ENCODE results near the gene RBFOX2. TPM values are rescaled to one million over a fixed set of nuclear protein-coding genes. Genes with fewer than 3 reads are reported as not detected.

The RBFOX2 gene
- total RNA-seq, 2 experiments from 2014 or later, result 1.9 to 2.4 TPM

- DNase-seq (no peak), ATAC-seq (ENCODE audit: poor library complexity) (no peak)
- POLR2A ChIA-PET, result no interaction called here
- Histone ChIP-seq H3K27ac (ENCODE audit: low read depth in 1 of 2, low read length in 2 of 2) (no peak overlapping the region), H3K27me3 (ENCODE audit: control insufficient read depth in 1 of 2, insufficient read depth in 2 of 2, low read length in 2 of 2) (no peaks in the 10 kb centered on the region), H3K36me3 (ENCODE audit: insufficient read depth, low read length) (no peaks in the 10 kb centered on the region), H3K9me3 (ENCODE audit: control insufficient read depth in 1 of 2, insufficient read depth in 1 of 2, low read length in 2 of 2) (no peaks in the 10 kb centered on the region), H3K4me1 (ENCODE audit: insufficient read depth, low read length) (no peaks in the 10 kb centered on the region), H3K4me3 (ENCODE audit: low read length) (no peak overlapping the region)
- H3K4me3 Mint-ChIP-seq, result no peak overlapping the region
- no peak for TF ChIP-seq CTCF (IDR thresholded peaks at IDR 0.05)
- peaks cover 5% of the 10 kb centered on the region for H3K27me3 Mint-ChIP-seq
- no peaks in the 10 kb centered on the region for H3K36me3 Mint-ChIP-seq (ENCODE audit: low read depth)
- no peaks in the 10 kb centered on the region for H3K9me3 Mint-ChIP-seq
- no peak overlapping the region for H3K27ac Mint-ChIP-seq
- CTCF ChIA-PET, result no interaction called here
- intact Hi-C loops (cut with DNase I, micrococcal nuclease), result no loop called here
- H3K4me1 Mint-ChIP-seq (ENCODE audit: low read depth), result no peaks in the 10 kb centered on the region
Measured at GRCh38 chr22:35973388-35973787, 55.2 kb downstream of the RBFOX2 start.

- Histone ChIP-seq H3K4me3 (ENCODE audit: low read length) (no peak overlapping the region), H3K27ac (ENCODE audit: low read depth in 1 of 2, low read length in 2 of 2) (no peak overlapping the region), H3K4me1 (ENCODE audit: insufficient read depth, low read length) (no peaks in the 10 kb centered on the region), H3K9me3 (ENCODE audit: control insufficient read depth in 1 of 2, insufficient read depth in 1 of 2, low read length in 2 of 2) (no peaks in the 10 kb centered on the region), H3K27me3 (ENCODE audit: control insufficient read depth in 1 of 2, insufficient read depth in 2 of 2, low read length in 2 of 2) (no peaks in the 10 kb centered on the region), H3K36me3 (ENCODE audit: insufficient read depth, low read length) (no peaks in the 10 kb centered on the region)
- ChIA-PET POLR2A (no interaction called here), CTCF (no interaction called here)
- H3K4me3 Mint-ChIP-seq, result no peak overlapping the region
- no peak overlapping the region for H3K27ac Mint-ChIP-seq
- peaks cover 6% of the 10 kb centered on the region for H3K27me3 Mint-ChIP-seq
- TF ChIP-seq CTCF (IDR thresholded peaks at IDR 0.05), result no peak
- H3K4me1 Mint-ChIP-seq (ENCODE audit: low read depth), result no peaks in the 10 kb centered on the region
- H3K36me3 Mint-ChIP-seq (ENCODE audit: low read depth), result no peaks in the 10 kb centered on the region
- DNase-seq, result no peak
- no peaks in the 10 kb centered on the region for H3K9me3 Mint-ChIP-seq
- intact Hi-C loops (cut with DNase I, micrococcal nuclease), result no loop called here
- no peak for ATAC-seq (ENCODE audit: poor library complexity)
Measured at GRCh38 chr22:35972559-35972958, 56.1 kb downstream of the RBFOX2 start.

GRCh38 chr22:35971456-35972119, 57.0 kb downstream of the RBFOX2 start:
- no peak for TF ChIP-seq CTCF (IDR thresholded peaks at IDR 0.05)
- ATAC-seq (ENCODE audit: poor library complexity) (no peak), DNase-seq (no peak)
- peaks cover 7% of the 10 kb centered on the region for H3K27me3 Mint-ChIP-seq
- H3K36me3 Mint-ChIP-seq (ENCODE audit: low read depth), result no peaks in the 10 kb centered on the region
- no peak overlapping the region for H3K4me3 ChIP-seq (ENCODE audit: low read length)
- H3K36me3 ChIP-seq (ENCODE audit: insufficient read depth, low read length), result no peaks in the 10 kb centered on the region
- no peak overlapping the region for H3K27ac Mint-ChIP-seq
- intact Hi-C loops (cut with DNase I, micrococcal nuclease), result no loop called here
- H3K9me3 ChIP-seq (ENCODE audit: control insufficient read depth in 1 of 2, insufficient read depth in 1 of 2, low read length in 2 of 2), result no peaks in the 10 kb centered on the region
- no peak overlapping the region for H3K4me3 Mint-ChIP-seq
- H3K4me1 ChIP-seq (ENCODE audit: insufficient read depth, low read length), result no peaks in the 10 kb centered on the region
- POLR2A ChIA-PET, result interaction anchor here (0.6 kb wide), 1 partner anchor 281 kb away, joined by 3 read pairs; no protein-coding TSS in a partner anchor
- H3K27ac ChIP-seq (ENCODE audit: low read depth in 1 of 2, low read length in 2 of 2), result no peak overlapping the region
- CTCF ChIA-PET, result no interaction called here
- H3K27me3 ChIP-seq (ENCODE audit: control insufficient read depth in 1 of 2, insufficient read depth in 2 of 2, low read length in 2 of 2), result no peaks in the 10 kb centered on the region
- H3K4me1 Mint-ChIP-seq (ENCODE audit: low read depth), result no peaks in the 10 kb centered on the region
- H3K9me3 Mint-ChIP-seq, result no peaks in the 10 kb centered on the region
